ENCODE measurements around the gene C15orf40.

GRCh38 chr15:83012636-83013035 is 1.2 kb upstream of the C15orf40 start:
- TF ChIP-seq POLR2A (IDR thresholded peaks at IDR 0.05) = no peak
- TF ChIP-seq CTCF (IDR thresholded peaks at IDR 0.05) = no peak
- TF ChIP-seq POLR2AphosphoS5 (IDR thresholded peaks at IDR 0.05) = no peak
- no peak for TF ChIP-seq EP300 (IDR thresholded peaks at IDR 0.05)
